ENCODE data around the gene CFAP53. TPM values are rescaled to one million over a fixed set of nuclear protein-coding genes. Genes with fewer than 3 reads are reported as not detected.

CFAP53 gene
- total RNA-seq, 1 experiment from 2014 or later: 0.26 TPM

DNA sequence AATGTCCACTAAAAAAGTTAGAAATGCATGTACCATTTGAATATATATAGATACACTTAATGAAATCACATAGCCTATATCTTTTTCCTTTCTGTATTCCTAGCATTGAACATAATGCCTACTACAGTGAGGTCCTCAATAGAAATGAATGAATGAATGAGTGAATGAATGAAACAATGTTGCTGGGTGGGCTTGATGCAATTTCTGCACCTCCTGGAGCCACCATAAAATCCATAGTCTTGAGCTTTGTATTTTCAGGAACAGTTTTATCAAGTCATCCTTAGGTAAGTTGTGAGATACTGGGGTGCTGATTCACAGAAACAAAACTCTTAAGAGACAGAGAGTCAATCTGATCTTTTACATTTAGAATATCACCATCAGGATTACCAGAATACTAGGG is 3.3 kb downstream of the CFAP53 start:
- intact Hi-C loops (cut with micrococcal nuclease; ENCODE audit: unreplicated experiment): no loop called here
- no peaks in the 10 kb centered on the region for H3K36me3 ChIP-seq (ENCODE audit: insufficient read depth, low read length, poor library complexity, severe bottlenecking)
- peaks cover 5% of the 10 kb centered on the region for H3K4me1 ChIP-seq (ENCODE audit: insufficient read depth, low read length, poor library complexity, severe bottlenecking)
- H3K27ac ChIP-seq (ENCODE audit: low read depth, low read length, poor library complexity, severe bottlenecking): no peak overlapping the region
- no peak for TF ChIP-seq EZH2 (IDR thresholded peaks at IDR 0.05; ENCODE audit: borderline replicate concordance, low read depth, low read length, poor library complexity, severe bottlenecking)
- TF ChIP-seq, protein P1, sequence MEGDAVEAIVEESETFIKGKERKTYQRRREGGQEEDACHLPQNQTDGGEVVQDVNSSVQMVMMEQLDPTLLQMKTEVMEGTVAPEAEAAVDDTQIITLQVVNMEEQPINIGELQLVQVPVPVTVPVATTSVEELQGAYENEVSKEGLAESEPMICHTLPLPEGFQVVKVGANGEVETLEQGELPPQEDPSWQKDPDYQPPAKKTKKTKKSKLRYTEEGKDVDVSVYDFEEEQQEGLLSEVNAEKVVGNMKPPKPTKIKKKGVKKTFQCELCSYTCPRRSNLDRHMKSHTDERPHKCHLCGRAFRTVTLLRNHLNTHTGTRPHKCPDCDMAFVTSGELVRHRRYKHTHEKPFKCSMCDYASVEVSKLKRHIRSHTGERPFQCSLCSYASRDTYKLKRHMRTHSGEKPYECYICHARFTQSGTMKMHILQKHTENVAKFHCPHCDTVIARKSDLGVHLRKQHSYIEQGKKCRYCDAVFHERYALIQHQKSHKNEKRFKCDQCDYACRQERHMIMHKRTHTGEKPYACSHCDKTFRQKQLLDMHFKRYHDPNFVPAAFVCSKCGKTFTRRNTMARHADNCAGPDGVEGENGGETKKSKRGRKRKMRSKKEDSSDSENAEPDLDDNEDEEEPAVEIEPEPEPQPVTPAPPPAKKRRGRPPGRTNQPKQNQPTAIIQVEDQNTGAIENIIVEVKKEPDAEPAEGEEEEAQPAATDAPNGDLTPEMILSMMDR (conservative IDR thresholded peaks at IDR 0.05; ENCODE audit: low read depth, low read length): no peak
- peaks cover 10% of the 10 kb centered on the region for H3K27me3 ChIP-seq (replicated peaks; ENCODE audit: insufficient read depth, low read depth, low read length, poor library complexity)
- CTCF ChIA-PET: no interaction called here
- BruUV-seq (replicated peaks): no TSS peak
- POLR2A ChIA-PET (ENCODE audit: low non-redundant PET): no interaction called here
- H3K4me3 ChIP-seq (ENCODE audit: low read depth, low read length, poor library complexity, severe bottlenecking): no peak overlapping the region
- H3K9me3 ChIP-seq (ENCODE audit: low read depth, low read length, poor library complexity, severe bottlenecking): no peaks in the 10 kb centered on the region
- DNase-seq (ENCODE audit: low spot score): no peak

DNA sequence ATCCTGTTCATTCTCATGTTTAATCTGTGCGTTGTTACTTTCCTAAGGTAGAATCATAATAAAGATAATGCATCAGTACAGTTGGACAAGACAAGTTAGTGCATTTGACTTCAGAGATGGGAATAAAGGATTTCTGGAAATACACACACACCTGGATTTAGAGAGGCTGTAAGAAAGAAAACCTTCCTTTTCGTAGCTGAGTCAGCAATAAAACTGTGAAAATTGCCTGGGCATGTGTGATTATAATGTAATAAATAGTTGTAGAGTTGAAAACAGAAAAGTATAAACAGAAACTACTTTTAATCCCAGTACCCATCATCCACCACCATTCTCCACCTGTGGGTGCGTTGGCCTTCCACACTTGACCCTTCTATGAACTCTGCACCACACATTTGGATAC is 15.4 kb downstream of the CFAP53 start:
- POLR2A ChIA-PET (ENCODE audit: low non-redundant PET): no interaction called here
- intact Hi-C loops (cut with micrococcal nuclease; ENCODE audit: unreplicated experiment): no loop called here

DNA sequence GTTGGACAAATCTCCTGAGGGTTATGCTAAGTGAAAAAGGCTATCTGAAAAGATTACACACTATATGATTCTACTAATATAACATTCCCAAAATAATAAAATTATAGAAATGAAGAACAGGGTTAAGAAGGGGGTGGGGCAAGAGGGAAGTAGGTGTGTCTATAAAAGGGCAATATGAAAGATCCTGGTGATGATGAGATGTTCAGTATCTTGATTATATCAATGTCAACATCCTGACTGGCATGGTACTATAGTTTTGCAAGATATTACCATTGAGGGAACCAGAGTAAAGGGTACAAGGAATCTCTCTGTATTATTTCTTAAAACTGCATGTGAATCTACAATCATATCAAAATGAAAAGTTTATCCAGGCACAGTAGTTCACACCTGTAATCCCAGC is 16.7 kb downstream of the CFAP53 start:
- Histone ChIP-seq H3K36me3 (ENCODE audit: insufficient read depth, low read length, poor library complexity, severe bottlenecking) (no peaks in the 10 kb centered on the region), H3K4me1 (ENCODE audit: insufficient read depth, low read length, poor library complexity, severe bottlenecking) (no peaks in the 10 kb centered on the region), H3K27me3 (replicated peaks; ENCODE audit: insufficient read depth, low read depth, low read length, poor library complexity) (no peaks in the 10 kb centered on the region), H3K4me3 (ENCODE audit: low read depth, low read length, poor library complexity, severe bottlenecking) (no peak overlapping the region), H3K27ac (ENCODE audit: low read depth, low read length, poor library complexity, severe bottlenecking) (no peak overlapping the region), H3K9me3 (ENCODE audit: low read depth, low read length, poor library complexity, severe bottlenecking) (no peaks in the 10 kb centered on the region)
- DNase-seq (ENCODE audit: low spot score): no peak
- POLR2A ChIA-PET (ENCODE audit: low non-redundant PET): no interaction called here
- CTCF ChIA-PET: no interaction called here
- TF ChIP-seq EZH2 (IDR thresholded peaks at IDR 0.05; ENCODE audit: borderline replicate concordance, low read depth, low read length, poor library complexity, severe bottlenecking): no peak
- TF ChIP-seq, protein P1 (conservative IDR thresholded peaks at IDR 0.05; ENCODE audit: low read depth, low read length): no peak
- intact Hi-C loops (cut with micrococcal nuclease; ENCODE audit: unreplicated experiment): no loop called here
- BruUV-seq (replicated peaks): no TSS peak

More for the DNA sequence above, 15.4 kb downstream of the CFAP53 start:
- Histone ChIP-seq H3K4me3 (ENCODE audit: low read depth, low read length, poor library complexity, severe bottlenecking) (no peak overlapping the region), H3K27me3 (replicated peaks; ENCODE audit: insufficient read depth, low read depth, low read length, poor library complexity) (no peaks in the 10 kb centered on the region), H3K27ac (ENCODE audit: low read depth, low read length, poor library complexity, severe bottlenecking) (no peak overlapping the region), H3K4me1 (ENCODE audit: insufficient read depth, low read length, poor library complexity, severe bottlenecking) (no peaks in the 10 kb centered on the region), H3K9me3 (ENCODE audit: low read depth, low read length, poor library complexity, severe bottlenecking) (no peaks in the 10 kb centered on the region), H3K36me3 (ENCODE audit: insufficient read depth, low read length, poor library complexity, severe bottlenecking) (no peaks in the 10 kb centered on the region)
- no TSS peak for BruUV-seq (replicated peaks)
- CTCF ChIA-PET: no interaction called here
- TF ChIP-seq, protein P1 (conservative IDR thresholded peaks at IDR 0.05; ENCODE audit: low read depth, low read length): no peak
- DNase-seq (ENCODE audit: low spot score): no peak
